HepG2 (cell line): ENCODE measurements around the gene MYOF. TPM values are rescaled to one million over a fixed set of nuclear protein-coding genes. Genes with fewer than 3 reads are reported as not detected.

Experiments
- ATAC-seq: fragments of 200-7000 bp; cut with Tn5 transposase; 3 replicates; pipeline ENCODE4 v1.9.1; 2020; ENCODE audit warnings: mild to moderate bottlenecking, moderate library complexity
- BruUV-seq: library from RNA; stranded (reverse); fragments of 400-500 nt; replicated peaks from 2 replicates; lab custom pipeline; 2021; lab: Mats Ljungman, UMichigan
- CTCF ChIA-PET: fragments of 300-600 bp; formaldehyde crosslinking; extraction: SDS; loops from one replicate; lab custom pipeline; 2021; ENCODE audit warnings: low total read pairs, inconsistent platforms, low intra/inter-chr PET ratio; lab: Yijun Ruan, JAX
- POLR2A ChIA-PET: fragments of 350-600 bp; sonication (Branson Sonifier 250); formaldehyde crosslinking; loops from one replicate; lab custom pipeline; 2020; ENCODE audit warnings: antibody characterized with exemption, inconsistent platforms; lab: Yijun Ruan, JAX
- DNase-seq: peaks from one replicate; pipeline ENCODE4 v3.0.0-alpha.2; 2015; ENCODE audit warnings: low spot score
- FAIRE-seq: peaks from 3 replicates; lab custom pipeline; 2011; peaks lifted over from hg19 to GRCh38; lab: Jason Lieb, UNC
- H2AFZ ChIP-seq: one replicate; pipeline ENCODE4 v1.6.1; 2011; ENCODE audit warnings: low read length, inconsistent platforms
- H3K27ac ChIP-seq: fragments of 300-600 bp; 3 replicates; pipeline ENCODE4 v1.8.0; 2011; ENCODE audit warnings: mixed run types, mild to moderate bottlenecking, mixed read lengths, low read length, inconsistent platforms; ENCODE audit not compliant: insufficient read depth; ENCODE audit errors: extremely low read length
- H3K27me3 ChIP-seq, 2 experiments: fragments of 200-600 bp in 1 of 2; 2 replicates in 1 of 2; 3 replicates in 1 of 2; pipeline versions ENCODE4 v1.6.0 to v1.8.0; 2011; ENCODE audit warnings: low read length in 2 of 2, mild to moderate bottlenecking in 2 of 2, moderate library complexity in 2 of 2, inconsistent platforms in 1 of 2; ENCODE audit not compliant: insufficient read depth in 2 of 2, control insufficient read depth in 1 of 2
- H3K36me3 ChIP-seq, 2 experiments: fragments of 200-600 bp in 1 of 2; replicated peaks in 1 of 2; 2 replicates in 1 of 2; 3 replicates in 1 of 2; pipeline versions ENCODE4 v1.5.1 to v1.8.0; 2011; ENCODE audit warnings: low read length in 2 of 2, inconsistent platforms in 1 of 2; ENCODE audit not compliant: insufficient read depth in 2 of 2, control insufficient read depth in 1 of 2
- H3K4me1 ChIP-seq: 2 replicates; pipeline ENCODE4 v1.5.1; 2012; ENCODE audit warnings: low read length, inconsistent platforms; ENCODE audit not compliant: insufficient read depth
- H3K4me2 ChIP-seq: 2 replicates; pipeline ENCODE4 v1.6.0; 2011; ENCODE audit warnings: low read depth, low read length, inconsistent platforms
- H3K4me3 ChIP-seq, 3 experiments: fragments of 200-600 bp in 1 of 3; sonication (generic), shearing (Covaris generic) in 1 of 3; replicated peaks in 1 of 3; 2 replicates each; pipeline ENCODE4 v1.5.1; 2011 to 2016; ENCODE audit warnings: low read length in 3 of 3, inconsistent platforms in 2 of 3, low read depth in 2 of 3, mild to moderate bottlenecking in 2 of 3, control low read depth in 1 of 3, mixed read lengths in 1 of 3; ENCODE audit not compliant: insufficient read depth in 1 of 3
- H3K79me2 ChIP-seq: one replicate; pipeline ENCODE4 v1.6.1; 2011; ENCODE audit warnings: low read length, inconsistent platforms; ENCODE audit not compliant: insufficient read depth
- H3K9ac ChIP-seq: 2 replicates; pipeline ENCODE4 v1.6.0; 2011; ENCODE audit warnings: mild to moderate bottlenecking, low read depth, low read length, inconsistent platforms; ENCODE audit not compliant: insufficient read depth
- H3K9me3 ChIP-seq: 2 replicates; pipeline ENCODE4 v1.5.1; 2012; ENCODE audit warnings: mild to moderate bottlenecking, low read length
- H4K20me1 ChIP-seq: 2 replicates; pipeline ENCODE4 v1.6.0; 2011; ENCODE audit warnings: inconsistent platforms, mild to moderate bottlenecking, low read length, moderate library complexity; ENCODE audit not compliant: insufficient read depth
- AGO1 ChIP-seq: fragments of 200-400 bp; formaldehyde crosslinking; IDR thresholded peaks from 2 replicates; pipeline ENCODE4 v1.6.1; 2017; ENCODE audit warnings: mild to moderate bottlenecking, low read depth, low read length, moderate library complexity; ENCODE audit not compliant: poor library complexity, severe bottlenecking
- ISL2 ChIP-seq: sonication (generic); formaldehyde crosslinking; IDR thresholded peaks from 2 replicates; pipeline ENCODE4 v1.5.0; 2020; ENCODE audit warnings: missing genetic modification reagents
- PHF8 ChIP-seq: sonication (generic); formaldehyde crosslinking; IDR thresholded peaks from 2 replicates; pipeline ENCODE4 v1.5.0; 2020; ENCODE audit warnings: missing genetic modification reagents
- SATB2 ChIP-seq: sonication (generic); formaldehyde crosslinking; IDR thresholded peaks from 2 replicates; pipeline ENCODE4 v1.5.0; 2020; ENCODE audit warnings: missing genetic modification reagents
- SYNCRIP ChIP-seq: fragments of 200-400 bp; formaldehyde crosslinking; IDR thresholded peaks from 2 replicates; pipeline ENCODE4 v1.6.1; 2018; ENCODE audit warnings: mild to moderate bottlenecking, low read depth, low read length; ENCODE audit not compliant: insufficient read depth
- TSC22D2 ChIP-seq: sonication (generic); formaldehyde crosslinking; IDR thresholded peaks from 2 replicates; pipeline ENCODE4 v1.5.1; 2020; ENCODE audit warnings: missing genetic modification reagents, mild to moderate bottlenecking, borderline replicate concordance
- ZBTB8A ChIP-seq: sonication (generic); formaldehyde crosslinking; IDR thresholded peaks from 2 replicates; pipeline ENCODE4 v1.4.0; 2020; ENCODE audit warnings: mild to moderate bottlenecking, low read depth, missing genetic modification reagents, borderline replicate concordance
- ZNF282 ChIP-seq: fragments of 450-650 bp; IDR thresholded peaks from 2 replicates; pipeline ENCODE4 v1.6.1; 2018; ENCODE audit not compliant: partially characterized antibody
- ZNF33B ChIP-seq: sonication (generic); formaldehyde crosslinking; IDR thresholded peaks from 2 replicates; pipeline ENCODE4 v1.5.1; 2020; ENCODE audit warnings: mild to moderate bottlenecking, missing genetic modification reagents
- ZNF350 ChIP-seq: sonication (generic); formaldehyde crosslinking; IDR thresholded peaks from 2 replicates; pipeline ENCODE4 v1.4.0; 2020; ENCODE audit warnings: mild to moderate bottlenecking, low read depth, missing genetic modification reagents, borderline replicate concordance
- ZNF432 ChIP-seq: sonication (generic); formaldehyde crosslinking; IDR thresholded peaks from 2 replicates; pipeline ENCODE4 v1.5.0; 2020; ENCODE audit warnings: missing genetic modification reagents, mild to moderate bottlenecking, borderline replicate concordance
- ZNF557 ChIP-seq: sonication (generic); formaldehyde crosslinking; IDR thresholded peaks from 2 replicates; pipeline ENCODE4 v1.4.0; 2020; ENCODE audit warnings: missing genetic modification reagents
- WGBS: methylation state at CpG from one replicate; pipeline ENCODE4 v1.1.6; 2017; ENCODE audit warnings: low lambda C conversion rate; 5-methylcytosine and 5-hydroxymethylcytosine counted together
- in situ Hi-C: cut with HindIII; loops from 2 replicates; pipeline ENCODE4 v1.10.0; 2017; ENCODE audit warnings: low pct_unique_long_range_greater_than_20kb; ENCODE audit not compliant: extremely low pct_ligation_motif_present
- intact Hi-C: fragments of 100-400 bp; cut with micrococcal nuclease; formaldehyde crosslinking; loops from one replicate; pipeline ENCODE4 v1.10.0; 2022; ENCODE audit not compliant: unreplicated experiment
- polyA plus RNA-seq, 8 experiments: library from polyadenylated mRNA; depleted of rRNA in 3 of 8; stranded (reverse) in 7 of 8; unstranded in 1 of 8; fragments of >200 nt; fragmentation: Illumina TruSeq in 4 of 8; extraction: Trizol in 4 of 8; gene quantifications; 2 replicates each; pipeline versions ENCODE4 v1.2.1 to v1.2.3, GENCODE V29; 2011 to 2016; ENCODE audit warnings: low read depth in 4 of 8, missing spikeins in 1 of 8, mixed read lengths in 1 of 8; ENCODE audit not compliant: insufficient read depth in 1 of 8
- total RNA-seq, 5 experiments: library from RNA; depleted of rRNA; stranded (reverse); fragments of >200 nt; fragmentation: Illumina TruSeq; extraction: Trizol; gene quantifications; 2 replicates each; pipeline ENCODE4 v1.2.3, GENCODE V29; 2016; ENCODE audit warnings: low read depth in 1 of 5
- TF ChIP-seq, protein P1 (sequence below): sonication (generic); formaldehyde crosslinking; IDR thresholded peaks from 2 replicates; pipeline ENCODE4 v1.4.0; 2020; ENCODE audit warnings: missing genetic modification reagents; ENCODE audit errors: not compliant biosample characterization
- TF ChIP-seq, protein P2 (sequence below): sonication (generic); formaldehyde crosslinking; IDR thresholded peaks from 2 replicates; pipeline ENCODE4 v1.4.0; 2020; ENCODE audit warnings: missing genetic modification reagents

The MYOF gene
- total and polyA plus RNA-seq, 2 of the 13 experiments (the other 11 are each of a cell fraction or from before 2014, with no cell fraction given) = 0.18 to 0.42 TPM

DNA sequence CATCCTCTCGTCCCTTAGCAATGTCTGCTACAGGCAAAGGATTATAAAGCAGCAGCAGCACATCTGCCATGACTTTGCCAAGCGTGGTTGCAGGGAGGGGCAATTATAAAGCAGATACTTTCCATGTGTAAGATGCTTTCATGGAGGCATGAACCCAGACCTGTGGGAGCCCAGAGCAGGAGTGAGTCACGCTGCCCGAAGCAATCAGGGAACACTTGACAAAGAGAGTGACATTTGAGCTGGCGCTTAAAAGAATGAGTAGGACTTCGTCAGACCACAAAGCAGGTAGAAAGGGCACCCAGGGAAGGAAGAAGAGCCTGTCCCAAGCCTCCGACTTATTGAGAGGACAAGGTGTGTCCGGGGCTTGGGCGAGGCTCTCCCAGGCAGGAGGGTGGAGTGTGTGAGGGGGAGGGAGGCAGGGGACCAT lies 147.2 kb downstream of the MYOF start:
- WGBS = 51% methylated on average over 9 of the region's 9 CpGs
- no TSS peak for BruUV-seq
- H3K27me3 ChIP-seq = no peaks in the 10 kb centered on the region
- no peak for ATAC-seq
- no peak overlapping the region for H3K27ac ChIP-seq
- no peak for DNase-seq
- H3K9me3 ChIP-seq = no peaks in the 10 kb centered on the region
- no peak for TF ChIP-seq ISL2 (CRISPR knock-in tag)
- no peak for TF ChIP-seq AGO1
- TF ChIP-seq, protein P1, sequence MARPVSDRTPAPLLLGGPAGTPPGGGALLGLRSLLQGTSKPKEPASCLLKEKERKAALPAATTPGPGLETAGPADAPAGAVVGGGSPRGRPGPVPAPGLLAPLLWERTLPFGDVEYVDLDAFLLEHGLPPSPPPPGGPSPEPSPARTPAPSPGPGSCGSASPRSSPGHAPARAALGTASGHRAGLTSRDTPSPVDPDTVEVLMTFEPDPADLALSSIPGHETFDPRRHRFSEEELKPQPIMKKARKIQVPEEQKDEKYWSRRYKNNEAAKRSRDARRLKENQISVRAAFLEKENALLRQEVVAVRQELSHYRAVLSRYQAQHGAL (CRISPR knock-in tag) = no peak
- TF ChIP-seq ZBTB8A (CRISPR knock-in tag) = no peak
- TF ChIP-seq ZNF33B (CRISPR knock-in tag) = no peak
- no peak for TF ChIP-seq TSC22D2 (CRISPR knock-in tag)
- TF ChIP-seq ZNF557 = no peak
- TF ChIP-seq, all 625 proteins: peak for 0
- no peak overlapping the region for H3K4me2 ChIP-seq
- FAIRE-seq = no peak
- intact Hi-C loops (no loop called here), in situ Hi-C loops (no loop called here)
- no peaks in the 10 kb centered on the region for H3K36me3 ChIP-seq
- H3K79me2 ChIP-seq = no peaks in the 10 kb centered on the region
- no peaks in the 10 kb centered on the region for H4K20me1 ChIP-seq
- no peak overlapping the region for H3K4me3 ChIP-seq
- no peaks in the 10 kb centered on the region for H3K4me1 ChIP-seq
- POLR2A ChIA-PET = no interaction called here
- no peak overlapping the region for H2AFZ ChIP-seq
- CTCF ChIA-PET = no interaction called here
- H3K9ac ChIP-seq = no peak overlapping the region

DNA sequence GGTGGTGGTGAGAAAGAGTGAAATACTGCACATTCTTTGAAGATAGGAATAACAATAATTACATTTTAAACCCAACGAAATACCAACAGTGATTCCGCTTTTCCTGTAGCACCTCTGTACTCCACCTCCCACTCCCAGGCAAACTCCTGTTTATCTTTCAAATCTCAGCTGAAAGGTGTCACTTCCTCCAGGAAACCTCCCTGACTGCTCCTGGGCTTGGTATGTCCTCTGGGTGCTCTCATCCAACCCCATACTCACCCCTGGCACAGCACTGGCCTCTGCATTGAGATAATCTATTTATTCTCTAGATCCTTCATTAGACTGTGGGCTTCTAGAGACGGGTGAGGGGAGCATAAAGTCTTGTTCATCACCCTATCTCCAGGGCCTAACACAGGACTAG lies 148.0 kb downstream of the MYOF start:
- no peak overlapping the region for H3K4me3 ChIP-seq
- FAIRE-seq (no peak), ATAC-seq (no peak), DNase-seq (no peak)
- CTCF ChIA-PET = no interaction called here
- H3K9ac ChIP-seq = no peak overlapping the region
- in situ Hi-C loops = no loop called here
- no peaks in the 10 kb centered on the region for H3K27me3 ChIP-seq
- H3K36me3 ChIP-seq = no peaks in the 10 kb centered on the region
- H3K4me2 ChIP-seq = no peak overlapping the region
- H3K4me1 ChIP-seq = no peaks in the 10 kb centered on the region
- no peak for TF ChIP-seq SATB2
- TF ChIP-seq ZNF282 = no peak
- no peak for TF ChIP-seq SYNCRIP
- TF ChIP-seq ZNF350 (CRISPR knock-in tag) = no peak
- no peak for TF ChIP-seq PHF8 (CRISPR knock-in tag)
- TF ChIP-seq ZNF432 (CRISPR knock-in tag) = no peak
- TF ChIP-seq, protein P2, sequence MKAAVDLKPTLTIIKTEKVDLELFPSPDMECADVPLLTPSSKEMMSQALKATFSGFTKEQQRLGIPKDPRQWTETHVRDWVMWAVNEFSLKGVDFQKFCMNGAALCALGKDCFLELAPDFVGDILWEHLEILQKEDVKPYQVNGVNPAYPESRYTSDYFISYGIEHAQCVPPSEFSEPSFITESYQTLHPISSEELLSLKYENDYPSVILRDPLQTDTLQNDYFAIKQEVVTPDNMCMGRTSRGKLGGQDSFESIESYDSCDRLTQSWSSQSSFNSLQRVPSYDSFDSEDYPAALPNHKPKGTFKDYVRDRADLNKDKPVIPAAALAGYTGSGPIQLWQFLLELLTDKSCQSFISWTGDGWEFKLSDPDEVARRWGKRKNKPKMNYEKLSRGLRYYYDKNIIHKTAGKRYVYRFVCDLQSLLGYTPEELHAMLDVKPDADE = no peak
- no peak overlapping the region for H3K27ac ChIP-seq
- BruUV-seq = no TSS peak
- intact Hi-C loops = no loop called here
- H3K79me2 ChIP-seq = no peaks in the 10 kb centered on the region
- H4K20me1 ChIP-seq = no peaks in the 10 kb centered on the region
- POLR2A ChIA-PET = no interaction called here
- 42% methylated on average over 3 of the region's 3 CpGs for WGBS
- H3K9me3 ChIP-seq = no peaks in the 10 kb centered on the region
- H2AFZ ChIP-seq = no peak overlapping the region
